ENCODE results near the gene NR3C2. TPM values are rescaled to one million over a fixed set of nuclear protein-coding genes. Genes with fewer than 3 reads are reported as not detected.

The NR3C2 gene
- total and polyA plus RNA-seq, 2 experiments from 2014 or later: 1.2 to 3.0 TPM

GRCh38 chr4:148065075-148065474 lies 377.1 kb downstream of the NR3C2 start (continued):
- no peak for TF ChIP-seq ZNF331 (CRISPR knock-in tag; IDR thresholded peaks at IDR 0.05; ENCODE audit: low read depth)
- no peak for TF ChIP-seq CREB1 (CRISPR knock-in tag; IDR thresholded peaks at IDR 0.05; ENCODE audit: low read depth)
- TF ChIP-seq EZH2 (IDR thresholded peaks at IDR 0.05; ENCODE audit: low read depth, unreplicated experiment): no peak
- no peak for TF ChIP-seq POLR2AphosphoS5 (IDR thresholded peaks at IDR 0.05; ENCODE audit: low read depth)
- no peak for TF ChIP-seq NANOG (IDR thresholded peaks at IDR 0.05; ENCODE audit: borderline replicate concordance)
- no peak for TF ChIP-seq ETS1 (IDR thresholded peaks at IDR 0.05)
- no peak for TF ChIP-seq ZNF114 (CRISPR knock-in tag; IDR thresholded peaks at IDR 0.05)
- no peak for TF ChIP-seq STAT1 (IDR thresholded peaks at IDR 0.05; ENCODE audit: unreplicated experiment)

GRCh38 chr4:148064451-148064850 lies 377.8 kb downstream of the NR3C2 start:
- no peak overlapping the region for H3K27ac Mint-ChIP-seq
- Histone ChIP-seq H3F3A (replicated peaks; ENCODE audit: low read depth) (no peaks in the 10 kb centered on the region), H3K79me2 (replicated peaks; ENCODE audit: insufficient read depth) (no peaks in the 10 kb centered on the region), H3K9me2 (ENCODE audit: insufficient read depth) (no peaks in the 10 kb centered on the region), H3K4me1 (ENCODE audit: insufficient read depth) (peaks cover 15% of the 10 kb centered on the region; the same call in 1 of the 2 replicates), H3K36me3 (ENCODE audit: insufficient read depth) (no peaks in the 10 kb centered on the region), H2AFZ (no peak overlapping the region), H3K4me2 (no peak overlapping the region), H3K27ac (ENCODE audit: low read depth) (no peak overlapping the region), H4K20me1 (replicated peaks; ENCODE audit: insufficient read depth) (no peaks in the 10 kb centered on the region), H3K27me3 (ENCODE audit: insufficient read depth) (no peaks in the 10 kb centered on the region), H3K4me3 (no peak overlapping the region)
- H3K27me3 Mint-ChIP-seq (ENCODE audit: insufficient read depth, low read depth, poor library complexity): no peaks in the 10 kb centered on the region
- H3K4me1 Mint-ChIP-seq: peaks cover 23% of the 10 kb centered on the region
- H3K4me3 Mint-ChIP-seq: no peak overlapping the region
- no peaks in the 10 kb centered on the region; the same call in 2 of the 3 replicates for H3K36me3 Mint-ChIP-seq (ENCODE audit: low read depth)
- H3K9me3 Mint-ChIP-seq: no peaks in the 10 kb centered on the region
- no peak for ATAC-seq
- DNase-seq (ENCODE audit: low spot score): no peak
- TF ChIP-seq CREB1 (CRISPR knock-in tag; IDR thresholded peaks at IDR 0.05; ENCODE audit: low read depth): no peak
- no peak for TF ChIP-seq STAT1 (IDR thresholded peaks at IDR 0.05; ENCODE audit: unreplicated experiment)
- TF ChIP-seq CTCF (conservative IDR thresholded peaks at IDR 0.05; ENCODE audit: low read depth in 2 of 2): no peak
- TF ChIP-seq REST (IDR thresholded peaks at IDR 0.05; ENCODE audit: unreplicated experiment): no peak
- TF ChIP-seq NANOG (IDR thresholded peaks at IDR 0.05; ENCODE audit: borderline replicate concordance): no peak
- TF ChIP-seq JUNB (IDR thresholded peaks at IDR 0.05; ENCODE audit: unreplicated experiment): no peak
- TF ChIP-seq ZNF331 (CRISPR knock-in tag; IDR thresholded peaks at IDR 0.05; ENCODE audit: low read depth): no peak
- TF ChIP-seq ZNF462 (CRISPR knock-in tag; IDR thresholded peaks at IDR 0.05): no peak
